Thyroid gland (tissue), 4 donors: Measurements from ENCODE around the gene SLC30A9. TPM values are rescaled to one million over a fixed set of nuclear protein-coding genes. Genes with fewer than 3 reads are reported as not detected.
A peak's percentile ranks its signal among the peaks of the same experiment; 100 is the strongest.

ENCODE experiments used
- DNase-seq, 2 donors: peaks; one replicate each; pipeline ENCODE4 v3.0.0-alpha.2; 2019
- H3K27ac ChIP-seq, 3 donors: fragments of 200-600 bp; sonication (generic); 1 replicate in 2 of 3; 2 replicates in 1 of 3; pipeline ENCODE4 v1.5.1; 2016 to 2019; ENCODE audit warnings: mild to moderate bottlenecking in 1 of 3, moderate library complexity in 1 of 3
- H3K27me3 ChIP-seq: fragments of 200-600 bp; sonication (generic); one replicate; pipeline ENCODE4 v1.5.1; 2019
- H3K36me3 ChIP-seq, 2 donors: fragments of 200-600 bp; sonication (generic); one replicate each; pipeline ENCODE4 v1.5.1; 2016 to 2019
- H3K4me1 ChIP-seq, 2 donors: fragments of 200-600 bp; sonication (generic); one replicate each; pipeline ENCODE4 v1.5.1; 2017 to 2019
- H3K4me3 ChIP-seq, 3 donors: fragments of 200-600 bp; sonication (generic); replicated peaks in 1 of 3; 1 replicate in 2 of 3; 2 replicates in 1 of 3; pipeline ENCODE4 v1.5.1; 2016; ENCODE audit warnings: mild to moderate bottlenecking in 1 of 3
- H3K9me3 ChIP-seq: fragments of 200-600 bp; sonication (generic); one replicate; pipeline ENCODE4 v1.5.1; 2017
- POLR2A ChIP-seq, 2 donors: fragments of 450-650 bp; IDR thresholded peaks; one replicate each; pipeline ENCODE4 v1.6.1; 2017; ENCODE audit warnings: antibody characterized with exemption in 2 of 2, mild to moderate bottlenecking in 2 of 2, moderate library complexity in 1 of 2
- WGBS, 2 donors: methylation state at CpG; one replicate each; pipeline ENCODE4 v1.1.5; 2017; 5-methylcytosine and 5-hydroxymethylcytosine counted together
- intact Hi-C: fragments of 100-400 bp; cut with DNase I; formaldehyde crosslinking; loops from one replicate; pipeline ENCODE4 v1.15.1; 2023
- total RNA-seq, 4 donors: library from RNA; depleted of rRNA; stranded (reverse); fragments of >200 nt; gene quantifications; one replicate each; pipeline ENCODE4 v1.2.3, GENCODE V29; 2016
- TF ChIP-seq, protein P1 (sequence below), 6 experiments: fragments of 200-600 bp in 3 of 6; fragments of 450-650 bp in 3 of 6; sonication (generic) in 3 of 6; IDR thresholded peaks; one replicate each; pipeline ENCODE4 v1.5.1; 2016 to 2019; ENCODE audit warnings: antibody characterized with exemption in 6 of 6, mild to moderate bottlenecking in 2 of 6, inconsistent platforms in 1 of 6, moderate library complexity in 1 of 6

Gene SLC30A9
- total RNA-seq, 4 donors from 2014 or later: 75.6 to 158 (median 116) TPM

DNA sequence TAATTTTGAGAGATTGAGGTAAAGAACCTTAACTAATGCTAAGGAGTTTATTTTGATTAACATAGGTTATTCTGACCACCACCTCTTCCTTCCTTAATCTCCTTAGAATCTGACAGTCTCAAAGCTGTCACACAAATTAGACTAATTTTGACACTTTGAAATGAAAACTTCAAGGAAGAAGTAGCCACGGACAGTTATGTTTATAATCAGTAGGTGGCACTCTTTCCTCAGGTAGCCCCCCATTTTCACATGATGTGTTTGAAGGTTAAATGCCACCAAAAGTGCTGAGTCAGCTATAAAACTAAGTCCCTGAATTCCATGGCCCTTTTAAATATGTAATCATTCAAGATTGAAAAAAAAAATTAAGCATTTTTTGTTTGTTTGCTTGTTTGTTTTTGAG lies 32.7 kb upstream of the SLC30A9 start:
- TF ChIP-seq, protein P1, sequence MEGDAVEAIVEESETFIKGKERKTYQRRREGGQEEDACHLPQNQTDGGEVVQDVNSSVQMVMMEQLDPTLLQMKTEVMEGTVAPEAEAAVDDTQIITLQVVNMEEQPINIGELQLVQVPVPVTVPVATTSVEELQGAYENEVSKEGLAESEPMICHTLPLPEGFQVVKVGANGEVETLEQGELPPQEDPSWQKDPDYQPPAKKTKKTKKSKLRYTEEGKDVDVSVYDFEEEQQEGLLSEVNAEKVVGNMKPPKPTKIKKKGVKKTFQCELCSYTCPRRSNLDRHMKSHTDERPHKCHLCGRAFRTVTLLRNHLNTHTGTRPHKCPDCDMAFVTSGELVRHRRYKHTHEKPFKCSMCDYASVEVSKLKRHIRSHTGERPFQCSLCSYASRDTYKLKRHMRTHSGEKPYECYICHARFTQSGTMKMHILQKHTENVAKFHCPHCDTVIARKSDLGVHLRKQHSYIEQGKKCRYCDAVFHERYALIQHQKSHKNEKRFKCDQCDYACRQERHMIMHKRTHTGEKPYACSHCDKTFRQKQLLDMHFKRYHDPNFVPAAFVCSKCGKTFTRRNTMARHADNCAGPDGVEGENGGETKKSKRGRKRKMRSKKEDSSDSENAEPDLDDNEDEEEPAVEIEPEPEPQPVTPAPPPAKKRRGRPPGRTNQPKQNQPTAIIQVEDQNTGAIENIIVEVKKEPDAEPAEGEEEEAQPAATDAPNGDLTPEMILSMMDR (IDR thresholded peaks at IDR 0.05): peak in 3 of 6 experiments; percentile 35 to 42 (median 39)
- TF ChIP-seq POLR2A (IDR thresholded peaks at IDR 0.05): no peak
- Histone ChIP-seq H3K36me3 (peaks cover 0 to 9% of the 10 kb centered on the region in 2 donors), H3K9me3 (no peaks in the 10 kb centered on the region), H3K4me1 (no peaks in the 10 kb centered on the region), H3K27ac (no peak overlapping the region), H3K27me3 (no peaks in the 10 kb centered on the region), H3K4me3 (no peak overlapping the region)
- DNase-seq: no peak
- 20 to 31% methylated on average over 1 of the region's 1 CpG for WGBS, 2 donors
- intact Hi-C loops: no loop called here

GRCh38 chr4:41963105-41963504 lies 27.2 kb upstream of the SLC30A9 start:
- no peaks in the 10 kb centered on the region for H3K4me1 ChIP-seq
- TF ChIP-seq POLR2A (IDR thresholded peaks at IDR 0.05): no peak
- TF ChIP-seq, protein P1 (IDR thresholded peaks at IDR 0.05): peak in 2 of 6 experiments; percentile 19 to 38
- H3K4me3 ChIP-seq: no peak overlapping the region
- WGBS, 2 donors: 89 to 92% methylated on average over 4 of the region's 4 CpGs
- H3K27me3 ChIP-seq: no peaks in the 10 kb centered on the region
- no peaks in the 10 kb centered on the region for H3K9me3 ChIP-seq
- no peak overlapping the region for H3K27ac ChIP-seq
- intact Hi-C loops: no loop called here
- H3K36me3 ChIP-seq: no peaks in the 10 kb centered on the region
- no peak for DNase-seq

DNA sequence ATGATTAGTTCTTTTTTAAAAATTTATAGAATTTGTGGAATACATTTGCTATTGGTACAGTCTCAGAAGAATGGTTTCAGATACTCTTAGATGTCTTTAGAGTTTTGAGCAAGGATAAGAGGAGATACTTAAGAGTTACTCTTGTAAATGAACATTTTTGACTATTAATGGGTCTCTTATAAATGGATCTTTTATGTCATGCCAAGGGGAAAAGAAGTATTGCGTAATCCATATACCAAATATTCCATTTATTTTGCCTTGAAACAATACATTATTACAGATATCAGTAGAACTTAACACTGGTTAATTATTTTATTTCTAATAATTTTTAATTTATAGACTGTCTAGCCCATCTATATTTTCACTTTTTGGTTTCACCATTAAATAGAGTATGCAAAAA lies 25.9 kb upstream of the SLC30A9 start:
- TF ChIP-seq POLR2A (IDR thresholded peaks at IDR 0.05): no peak
- TF ChIP-seq, protein P1 (IDR thresholded peaks at IDR 0.05): no peak
- no peak for DNase-seq
- Histone ChIP-seq H3K4me3 (no peak overlapping the region), H3K4me1 (no peaks in the 10 kb centered on the region), H3K9me3 (no peaks in the 10 kb centered on the region), H3K27me3 (no peaks in the 10 kb centered on the region), H3K36me3 (no peaks in the 10 kb centered on the region), H3K27ac (no peak overlapping the region)
- WGBS, 2 donors: 86 to 94% methylated on average over 1 of the region's 1 CpG
- intact Hi-C loops: no loop called here

GRCh38 chr4:41967392-41967791 lies 22.9 kb upstream of the SLC30A9 start:
- no peak overlapping the region for H3K4me3 ChIP-seq
- no peaks in the 10 kb centered on the region for H3K9me3 ChIP-seq
- no peak for DNase-seq

GRCh38 chr4:41969671-41970070 lies 20.7 kb upstream of the SLC30A9 start:
- Histone ChIP-seq H3K36me3 (no peaks in the 10 kb centered on the region), H3K9me3 (no peaks in the 10 kb centered on the region), H3K4me1 (no peaks in the 10 kb centered on the region), H3K27me3 (no peaks in the 10 kb centered on the region), H3K4me3 (no peak overlapping the region), H3K27ac (no peak overlapping the region)
- no peak for DNase-seq
- TF ChIP-seq, protein P1 (IDR thresholded peaks at IDR 0.05): no peak
- no peak for TF ChIP-seq POLR2A (IDR thresholded peaks at IDR 0.05)
- intact Hi-C loops: no loop called here

More at GRCh38 chr4:41967392-41967791, 22.9 kb upstream of the SLC30A9 start:
- WGBS, 2 donors: 94 to 97% methylated on average over 2 of the region's 2 CpGs
- Histone ChIP-seq H3K4me1 (no peaks in the 10 kb centered on the region), H3K36me3 (no peaks in the 10 kb centered on the region), H3K27ac (no peak overlapping the region), H3K27me3 (no peaks in the 10 kb centered on the region)
- intact Hi-C loops: no loop called here
- no peak for TF ChIP-seq POLR2A (IDR thresholded peaks at IDR 0.05)
- TF ChIP-seq, protein P1 (IDR thresholded peaks at IDR 0.05): no peak
